Mucosa of descending colon (tissue), 3 donors: ENCODE data around the gene CBX2. TPM values are rescaled to one million over a fixed set of nuclear protein-coding genes. Genes with fewer than 3 reads are reported as not detected.

Source experiments
- ATAC-seq: fragments of 200-7000 bp; cut with Tn5 transposase; one replicate; pipeline ENCODE4 v1.9.1; 2020; ENCODE audit warnings: mild to moderate bottlenecking, moderate library complexity
- DNase-seq, 3 donors: peaks; one replicate each; pipeline ENCODE4 v3.0.0-alpha.2; 2020
- H3K36me3 ChIP-seq: fragments of 200-600 bp; one replicate; pipeline ENCODE4 v1.8.0; 2021; ENCODE audit warnings: low read depth, mild to moderate bottlenecking
- H3K4me1 ChIP-seq: fragments of 200-600 bp; one replicate; pipeline ENCODE4 v1.8.0; 2021; ENCODE audit warnings: low read depth, mild to moderate bottlenecking
- H3K4me3 ChIP-seq: fragments of 200-600 bp; one replicate; pipeline ENCODE4 v1.8.0; 2021; ENCODE audit warnings: mild to moderate bottlenecking
- H3K9me3 ChIP-seq: fragments of 200-600 bp; one replicate; pipeline ENCODE4 v1.8.0; 2021; ENCODE audit warnings: mild to moderate bottlenecking
- CTCF ChIP-seq: fragments of 200-600 bp; IDR thresholded peaks from one replicate; pipeline ENCODE4 v1.8.0; 2022; ENCODE audit warnings: antibody characterized with exemption, mild to moderate bottlenecking
- intact Hi-C, 2 donors: fragments of 100-400 bp; cut with DNase I in 1 of 2; cut with micrococcal nuclease in 1 of 2; formaldehyde crosslinking; loops; one replicate each; pipeline versions ENCODE4 v1.11.0 to v1.11.1; 2022; cut with DNase I, micrococcal nuclease
- total RNA-seq, 3 donors: library from RNA; stranded (reverse); fragmentation: NEBNext Ultra II Directional in 2 of 3; extraction: Animal tissue kit (Norgen Biotek cat#: 25700) in 2 of 3; gene quantifications; one replicate each; pipeline versions ENCODE4 v1.2.1 to v1.2.4, GENCODE V29; 2021 to 2023
- donor health status: DM: no; HTN: no; CAD: no; lungs with moderate emphysema.
- donor health status: DM: no; HTN: no; CAD: no.
- donor health status: DM: no; HTN: yes; CAD: no.

The CBX2 gene
- total RNA-seq, 3 donors from 2014 or later, result 0.14 to 1.5 (median 0.76) TPM

GRCh38 chr17:79836510-79836971, 58.6 kb downstream of the CBX2 start:
- H3K4me3 ChIP-seq, result no peak overlapping the region
- no peak for TF ChIP-seq CTCF
- no peaks in the 10 kb centered on the region for H3K9me3 ChIP-seq
- DNase-seq (peak in 2 of 3 donors; percentile 43 to 64), ATAC-seq (no peak)
- no peaks in the 10 kb centered on the region for H3K36me3 ChIP-seq
- intact Hi-C loops, result no loop called here
- H3K4me1 ChIP-seq, result peaks cover 64% of the 10 kb centered on the region

- intact Hi-C loops, result no loop called here
- Histone ChIP-seq H3K9me3 (no peaks in the 10 kb centered on the region), H3K4me3 (no peak overlapping the region), H3K36me3 (no peaks in the 10 kb centered on the region), H3K4me1 (peaks cover 64% of the 10 kb centered on the region)
- ATAC-seq (peak; percentile 59), DNase-seq (peak; percentile 89 to 94 (median 90))
- no peak for TF ChIP-seq CTCF
Measured at GRCh38 chr17:79836972-79837887, 59.3 kb downstream of the CBX2 start.

Other genes starting within 250 kb of the CBX2 start
- gene RBFOX3, start 167.1 kb upstream of the CBX2 start, total RNA-seq, result 100 to 1,000 TPM in 1 of 3 donors, 1 to 10 TPM in 1, under 1 TPM in 1; 0.90 to 155 (median 2.4) TPM
- not detected for gene ENPP7, start 47.2 kb upstream of the CBX2 start, total RNA-seq
- 1 to 10 TPM; 3.4 to 4.7 (median 4.0) TPM for gene CBX8, start 18.9 kb downstream of the CBX2 start, total RNA-seq
- 10 to 100 TPM; 10.2 to 14.2 (median 13.2) TPM for gene CBX4, start 61.3 kb downstream of the CBX2 start, total RNA-seq